HG02623 (cell line): ENCODE results near the gene MRTFA.
"Not testable (repeated sequence)": the region's sequence is repeated elsewhere in the genome, so short reads cannot be mapped to it uniquely, and the experiment has no call there.

Experiments
- ATAC-seq: cut with Tn5 transposase; IDR thresholded peaks from one replicate; pipeline ENCODE4 v1.9.1; 2021; ENCODE audit warnings: moderate library complexity; ENCODE audit not compliant: unreplicated experiment

Gene MRTFA

GRCh38 chr22:40403141-40403540 lies 233.4 kb downstream of the MRTFA start:
- no peak for ATAC-seq

GRCh38 chr22:40401981-40402406 lies 234.5 kb downstream of the MRTFA start:
- ATAC-seq, result no peak

GRCh38 chr22:40401532-40401931 lies 235.0 kb downstream of the MRTFA start:
- ATAC-seq, result no peak

- no peak for ATAC-seq
These were observed 236.4 kb downstream of the MRTFA start for GRCh38 chr22:40400159-40400558.

GRCh38 chr22:40399621-40400020 lies 236.9 kb downstream of the MRTFA start:
- ATAC-seq, result no peak

- ATAC-seq, result no peak
These were observed 239.1 kb downstream of the MRTFA start for GRCh38 chr22:40397396-40397795.

GRCh38 chr22:40396882-40397281 lies 239.6 kb downstream of the MRTFA start:
- no peak for ATAC-seq

- ATAC-seq, result no peak
These were observed 240.9 kb downstream of the MRTFA start for GRCh38 chr22:40395607-40396006.

GRCh38 chr22:40394607-40395006 lies 241.9 kb downstream of the MRTFA start:
- no peak for ATAC-seq

GRCh38 chr22:40392618-40393017 lies 243.9 kb downstream of the MRTFA start:
- ATAC-seq, result no peak

GRCh38 chr22:40391417-40391816 lies 245.1 kb downstream of the MRTFA start:
- no peak for ATAC-seq

GRCh38 chr22:40388231-40388630 lies 248.3 kb downstream of the MRTFA start:
- no peak for ATAC-seq

- ATAC-seq, result no peak
These were observed 248.8 kb downstream of the MRTFA start for GRCh38 chr22:40387746-40388145.

- no peak for ATAC-seq
These were observed 251.3 kb downstream of the MRTFA start for GRCh38 chr22:40385036-40385782.

- no peak for ATAC-seq
These were observed 252.6 kb downstream of the MRTFA start for GRCh38 chr22:40383905-40384304.

- no peak for ATAC-seq
These were observed 255.1 kb downstream of the MRTFA start for GRCh38 chr22:40381461-40381860.

- ATAC-seq, result not testable (repeated sequence)
These were observed 258.1 kb downstream of the MRTFA start for GRCh38 chr22:40378448-40378847.

GRCh38 chr22:40377931-40378330 lies 258.6 kb downstream of the MRTFA start:
- ATAC-seq, result no peak

- ATAC-seq, result no peak
These were observed 260.4 kb downstream of the MRTFA start for GRCh38 chr22:40376149-40376548.

GRCh38 chr22:40374567-40374966 lies 262.0 kb downstream of the MRTFA start:
- no peak for ATAC-seq

GRCh38 chr22:40368836-40369235 lies 267.7 kb downstream of the MRTFA start:
- no peak for ATAC-seq

GRCh38 chr22:40368016-40368415 lies 268.5 kb downstream of the MRTFA start:
- no peak for ATAC-seq

- ATAC-seq, result no peak
These were observed 269.2 kb downstream of the MRTFA start for GRCh38 chr22:40367342-40367741.
